NCI-H2081 (cell line): ENCODE measurements around the gene UBAC1.
"Not testable (repeated sequence)": the region's sequence is repeated elsewhere in the genome, so short reads cannot be mapped to it uniquely, and the experiment has no call there.

Source experiments
- DNase-seq, 2 experiments: peaks; one replicate each; lab custom pipeline; 2025; lab: John Stamatoyannopoulos, UW

UBAC1 gene

DNA sequence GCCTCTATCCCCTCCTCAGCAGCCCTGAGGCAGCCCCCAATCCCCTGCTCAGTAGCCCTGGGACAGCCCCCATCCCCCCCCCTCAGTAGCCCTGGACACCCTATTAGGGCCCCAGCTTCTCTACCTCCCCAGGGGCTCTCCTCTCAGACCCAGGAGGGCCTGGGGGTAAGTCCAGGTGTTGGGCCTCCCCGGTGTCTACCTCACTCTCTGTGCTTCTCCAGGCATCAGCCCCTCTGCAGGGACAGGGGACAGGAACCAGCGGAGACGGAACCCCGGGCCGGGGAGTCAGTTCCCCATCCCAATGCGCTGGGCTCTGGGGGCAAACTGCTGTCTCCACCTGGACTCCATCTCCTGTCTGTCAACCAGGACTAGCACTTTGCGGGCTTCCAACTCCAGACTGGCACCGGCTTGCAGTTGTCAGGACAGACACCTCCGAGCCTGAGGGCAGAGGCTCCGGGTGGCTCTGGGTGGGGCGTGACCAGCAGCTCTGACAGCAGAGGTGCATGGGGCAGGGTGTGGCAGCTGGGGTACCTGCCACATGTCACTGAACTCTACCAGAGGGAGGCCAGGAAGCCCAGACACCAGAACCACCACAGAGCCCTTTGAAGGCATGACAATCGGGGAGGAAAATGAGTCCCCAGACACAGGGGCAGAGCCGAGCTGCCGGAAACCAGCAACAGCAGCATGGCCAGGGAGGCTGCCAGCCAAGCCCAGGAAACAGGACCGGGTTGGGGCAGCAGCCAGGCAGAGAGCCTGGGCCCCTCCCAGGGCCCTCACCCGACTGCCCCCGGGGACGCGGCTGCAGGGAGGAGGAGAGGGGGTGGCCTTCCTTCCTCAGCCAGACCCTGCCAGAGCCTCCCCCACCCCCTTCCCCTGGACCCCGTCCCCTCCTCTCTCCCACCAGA, 17.7 kb upstream of the UBAC1 start:
- no peak for DNase-seq

DNA sequence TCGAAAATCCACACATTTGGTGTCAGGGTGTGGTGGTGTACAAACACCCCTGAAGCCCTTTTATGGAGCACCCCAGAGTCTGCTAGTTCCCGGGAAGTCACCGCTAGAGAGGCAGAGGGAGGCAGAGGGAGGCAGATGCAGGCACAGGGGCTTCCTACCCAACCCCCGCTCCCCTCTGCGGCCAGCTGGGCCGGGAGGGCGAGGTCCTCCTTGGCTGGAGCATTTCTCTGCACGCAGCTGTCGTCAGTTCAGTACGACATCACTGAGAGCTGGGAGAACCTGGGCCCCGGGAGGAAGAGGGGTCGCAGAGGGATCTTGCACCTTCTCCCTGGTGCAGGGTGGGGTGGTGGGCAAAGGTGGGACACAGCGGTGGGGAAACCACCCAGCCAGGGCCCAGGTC, 15.8 kb upstream of the UBAC1 start:
- no peak for DNase-seq

DNA sequence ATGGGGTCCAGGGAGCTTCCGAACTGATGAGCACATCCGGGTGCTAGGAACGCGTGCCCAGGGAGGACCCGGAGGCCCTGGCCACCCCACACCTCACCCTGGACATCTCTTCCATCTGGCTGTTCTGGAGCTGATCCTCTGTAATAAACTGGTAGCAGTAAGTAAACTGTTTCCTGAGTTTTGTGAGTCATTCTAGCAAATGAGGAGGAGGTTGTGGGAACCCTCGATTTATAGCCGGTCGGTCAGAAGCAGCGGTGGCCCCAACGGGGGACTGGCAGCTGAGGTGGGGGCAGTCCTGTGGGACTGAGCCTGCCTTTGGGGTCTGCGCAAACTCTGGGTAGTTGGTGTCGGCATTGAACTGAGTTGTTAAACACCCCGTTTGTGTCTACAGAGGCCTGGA, 15.4 kb upstream of the UBAC1 start:
- no peak for DNase-seq

DNA sequence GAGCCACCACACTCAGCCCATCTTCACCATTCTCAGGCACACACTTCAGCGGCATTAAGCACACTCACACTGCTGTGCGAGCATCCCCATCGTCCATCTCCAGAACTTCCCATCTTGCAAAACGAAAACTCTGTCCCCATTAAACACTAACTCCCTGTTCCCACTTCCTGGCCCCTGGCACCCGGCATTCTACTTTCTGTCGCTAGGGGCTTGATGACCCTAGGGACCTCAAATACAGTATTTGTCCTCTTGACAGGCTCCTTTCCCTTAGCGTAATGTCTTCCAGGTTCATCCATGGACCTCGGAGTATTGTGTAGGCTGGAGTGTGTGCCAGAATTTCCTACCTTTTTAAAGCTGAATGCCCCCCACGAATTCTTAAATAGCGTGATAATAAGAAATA, 14.7 kb upstream of the UBAC1 start:
- DNase-seq = no peak

GRCh38 chr9:135974220-135974573, 13.0 kb upstream of the UBAC1 start:
- DNase-seq = no peak

DNA sequence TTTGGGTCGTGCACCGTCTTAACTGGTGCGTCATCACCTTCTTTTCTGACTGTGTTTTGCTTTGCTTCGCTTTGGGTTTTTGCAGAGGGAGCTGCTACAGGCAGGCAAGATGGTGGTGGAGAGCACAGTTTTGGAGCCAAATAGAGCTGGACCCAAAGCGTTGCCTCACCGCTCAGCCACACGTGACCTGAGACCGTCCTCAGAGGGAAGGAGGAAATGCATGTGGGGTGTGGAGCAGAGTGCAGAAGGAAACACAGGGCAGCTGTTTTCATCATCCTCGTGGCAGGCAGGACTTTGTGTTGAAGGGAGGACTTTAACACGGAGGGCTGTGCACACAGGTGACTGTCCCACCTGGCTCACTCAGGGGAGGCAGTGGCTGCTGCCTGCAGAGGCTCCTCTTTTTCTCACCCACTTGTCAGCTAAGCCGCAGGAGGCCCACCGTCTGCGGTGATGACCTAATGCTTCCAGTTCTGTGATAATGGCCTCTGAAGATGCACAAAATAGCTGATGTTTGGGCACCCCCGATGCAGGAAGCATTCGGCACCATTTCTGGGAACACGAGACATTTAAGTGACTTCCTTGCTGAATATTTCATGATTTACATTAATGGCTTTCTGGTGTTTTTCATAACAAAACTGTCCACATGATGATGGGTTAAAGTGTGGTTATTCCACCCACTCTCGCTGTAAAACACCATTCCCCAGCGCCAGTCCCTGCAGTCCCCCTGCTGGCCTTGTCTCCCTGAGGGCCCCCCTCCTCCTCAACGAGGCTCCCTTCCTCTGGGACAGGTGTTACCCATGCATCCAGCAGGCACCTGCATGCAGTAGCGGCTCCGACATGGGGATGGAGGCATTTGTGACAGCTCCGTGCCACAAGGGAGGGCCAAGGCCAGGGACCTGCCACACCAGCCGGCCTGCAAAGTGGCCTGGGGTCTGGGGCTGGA, 12.4 kb upstream of the UBAC1 start:
- peak in 1 of 2 experiments; percentile 20 for DNase-seq

DNA sequence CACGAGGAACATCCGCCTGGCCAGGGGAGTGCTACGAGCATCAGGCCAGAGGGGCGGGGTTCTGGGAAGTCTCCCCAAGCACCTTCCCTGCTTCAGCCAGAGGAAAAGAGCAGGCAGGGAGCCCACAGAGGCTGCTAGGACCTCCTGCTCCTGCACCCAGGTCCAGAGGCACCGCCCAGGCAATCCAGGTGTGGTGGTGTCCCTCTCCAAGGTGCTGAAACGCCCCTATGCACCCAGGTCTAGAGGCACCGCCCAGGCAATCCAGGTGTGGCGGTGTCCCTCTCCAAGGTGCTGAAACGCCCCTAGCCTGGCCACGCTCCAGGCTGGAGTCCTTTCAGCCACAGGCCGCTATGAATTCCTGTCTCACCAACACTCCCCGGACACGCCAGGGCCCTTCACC, 10.7 kb upstream of the UBAC1 start:
- peak in 1 of 2 experiments; percentile 18 for DNase-seq

DNA sequence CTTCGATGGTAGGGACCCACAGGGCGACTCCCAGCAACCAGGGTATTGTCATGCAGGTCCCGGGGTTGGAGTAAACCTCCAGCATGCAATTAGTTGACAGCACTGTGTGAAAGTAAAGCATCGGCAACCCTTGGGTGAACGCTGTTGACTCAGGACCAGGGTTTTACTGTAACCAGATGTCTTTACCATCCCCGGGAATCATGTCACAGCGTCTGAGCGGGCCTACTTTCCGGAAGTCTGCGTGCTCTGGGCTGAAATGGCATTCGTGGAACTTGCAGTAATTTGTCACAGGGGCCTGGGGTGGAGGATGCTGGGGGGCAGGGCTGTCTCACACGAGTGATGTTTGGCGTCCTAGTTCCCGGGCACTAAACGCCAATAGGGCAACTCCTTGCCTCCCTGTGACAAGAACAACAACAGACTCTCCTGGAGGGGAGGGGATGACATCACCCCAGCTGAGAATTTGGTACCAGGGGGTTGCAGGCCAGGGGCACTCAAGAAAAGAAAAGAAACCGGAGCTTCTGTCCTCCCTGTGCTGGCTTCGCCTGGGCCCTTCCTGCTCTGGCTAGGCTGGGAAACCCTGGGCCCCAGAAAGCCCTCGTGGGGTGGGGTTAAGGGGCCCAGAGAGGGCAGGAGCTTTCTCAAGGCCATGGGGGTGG, 10.1 kb upstream of the UBAC1 start:
- DNase-seq = no peak

GRCh38 chr9:135970128-135970815, 9.1 kb upstream of the UBAC1 start:
- DNase-seq = no peak

- DNase-seq = no peak
Observed at GRCh38 chr9:135969064-135969683, 8.0 kb upstream of the UBAC1 start.

- no peak for DNase-seq
Observed at GRCh38 chr9:135968601-135969000, 7.4 kb upstream of the UBAC1 start.

GRCh38 chr9:135968083-135968476, 6.9 kb upstream of the UBAC1 start:
- DNase-seq = no peak

- DNase-seq = not testable (repeated sequence)
Observed at GRCh38 chr9:135966916-135967260, 5.7 kb upstream of the UBAC1 start.

DNA sequence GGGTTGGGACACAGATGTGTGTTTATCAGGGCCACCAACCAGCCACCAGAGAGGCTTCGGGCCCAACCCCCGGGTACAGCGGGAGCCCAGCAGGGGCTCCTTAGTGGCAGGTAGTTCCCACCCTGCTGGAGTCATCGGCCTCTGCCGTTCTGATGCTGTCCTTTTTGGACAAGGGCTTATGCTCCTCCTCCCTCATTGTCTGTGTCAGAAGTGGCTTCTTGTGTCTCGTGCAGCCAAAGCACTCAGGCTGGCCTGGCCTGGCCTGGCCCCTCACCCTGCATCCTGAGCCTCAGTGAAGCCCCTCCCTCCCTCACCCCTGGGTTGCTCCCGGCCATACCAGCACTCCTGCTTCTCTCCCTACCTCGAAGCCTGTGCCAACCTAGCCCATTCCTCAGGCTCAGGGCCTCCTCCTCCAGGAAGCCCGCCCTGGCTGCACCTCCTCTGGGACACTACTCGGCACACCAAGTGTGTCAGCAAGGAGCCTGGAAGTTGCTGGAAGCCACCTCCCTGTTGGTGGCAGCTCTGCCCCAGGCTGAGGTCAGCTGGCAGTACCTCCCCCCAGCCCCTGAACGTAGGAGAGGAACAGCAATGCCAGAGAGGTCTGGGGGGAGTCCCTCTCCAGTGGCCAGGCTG, 4.1 kb upstream of the UBAC1 start:
- DNase-seq = no peak

- DNase-seq = no peak
Observed at GRCh38 chr9:135963938-135964337, 2.8 kb upstream of the UBAC1 start.

DNA sequence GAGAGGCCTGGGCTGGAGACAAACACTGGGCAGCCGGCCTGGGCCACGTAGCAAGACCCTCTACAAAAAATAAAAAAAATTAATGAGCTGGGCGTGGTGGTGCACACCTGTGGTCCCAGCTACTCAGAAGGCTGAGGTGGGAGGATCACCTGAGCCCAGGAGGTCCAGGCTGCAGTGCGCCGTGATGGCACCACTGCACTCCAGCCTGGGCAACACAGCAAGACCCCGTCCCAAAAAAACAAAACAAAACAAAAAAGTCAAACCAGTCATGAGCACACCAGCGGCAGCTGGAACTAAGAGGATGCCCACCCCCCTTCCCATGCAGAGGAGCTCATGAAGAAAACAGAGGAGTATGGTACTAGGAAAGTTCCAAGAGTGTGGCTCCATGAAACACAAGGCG, 2.2 kb upstream of the UBAC1 start:
- DNase-seq = no peak

DNA sequence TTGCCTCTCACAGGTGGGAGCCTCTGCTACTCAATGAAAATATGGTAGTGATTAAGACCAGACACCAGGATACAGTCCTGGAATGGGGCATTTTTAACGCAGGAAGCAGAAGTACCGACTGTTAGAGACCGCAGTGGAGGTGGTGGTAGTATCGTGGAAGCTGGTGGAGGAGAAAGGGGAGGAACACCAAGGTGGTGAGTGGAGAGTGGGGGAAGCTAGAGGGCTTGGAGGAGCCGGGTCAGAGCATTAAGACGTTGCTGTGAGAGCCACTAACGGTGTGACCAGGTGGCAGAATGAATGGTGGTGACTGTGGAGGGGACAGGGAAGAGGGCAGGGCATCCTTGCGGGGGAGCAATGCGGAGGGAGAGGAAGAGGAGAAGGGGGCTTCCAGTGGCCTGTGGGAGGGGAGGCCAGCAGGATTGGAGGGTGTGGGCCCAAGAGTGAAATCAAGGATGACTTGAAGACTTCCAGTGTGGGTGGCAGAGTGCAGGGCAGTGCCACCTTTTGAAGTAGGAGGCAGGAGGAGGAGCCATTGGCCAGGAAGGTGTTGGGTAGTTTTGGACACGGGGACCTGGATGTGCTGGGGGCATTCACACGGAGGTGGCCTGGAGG, 1.6 kb upstream of the UBAC1 start:
- DNase-seq = no peak

DNA sequence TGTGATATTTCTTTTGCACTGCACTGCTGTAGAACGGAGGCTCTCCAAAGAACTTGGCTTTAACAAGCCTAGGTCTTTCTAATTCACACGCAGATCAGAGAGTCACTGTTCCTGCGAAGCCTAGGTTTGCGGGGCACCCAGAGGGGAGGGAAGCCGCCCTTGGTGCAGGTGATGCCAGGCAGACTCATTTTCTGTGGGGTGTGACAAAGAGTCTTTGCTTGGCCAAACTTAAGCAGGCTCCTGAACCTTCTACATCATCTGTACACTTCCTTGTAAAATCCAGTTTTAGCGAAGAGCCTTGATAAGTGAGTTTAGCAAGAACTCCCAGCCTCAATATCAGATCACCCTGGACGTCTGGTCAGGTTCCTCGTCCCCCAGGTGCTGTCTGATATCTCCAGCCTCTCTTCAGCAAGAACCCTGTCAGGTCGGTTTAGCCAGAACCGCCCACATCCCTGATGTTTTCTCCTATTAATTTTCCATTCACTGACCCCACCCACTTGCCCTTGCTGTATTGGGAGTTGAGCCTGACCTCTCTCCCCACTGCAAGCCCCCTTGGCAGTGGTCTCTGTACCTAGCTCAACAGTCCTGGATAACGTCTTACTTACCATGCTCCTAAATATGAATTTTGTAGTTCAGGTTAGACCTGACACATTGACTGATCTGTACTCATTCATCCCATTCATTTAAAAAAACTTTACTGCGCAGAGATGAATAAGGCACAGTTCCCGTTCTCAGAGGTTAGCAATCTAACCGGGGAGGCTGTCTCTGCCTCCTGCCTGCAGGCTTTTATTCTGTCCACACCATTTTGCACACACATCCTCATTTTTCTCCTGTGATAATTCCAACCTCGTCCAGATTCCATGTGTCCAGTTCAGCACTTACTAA, 880 bp upstream of the UBAC1 start:
- peak in 1 of 2 experiments; percentile 31 for DNase-seq
